SH-SY5Y (cell line): ENCODE data around the gene LMO2.

Experiments used
- GATA2 ChIP-seq: IDR thresholded peaks from 2 replicates; pipeline ENCODE4 v1.6.1; 2011; ENCODE audit warnings: mild to moderate bottlenecking, low read depth, low read length
- GATA3 ChIP-seq: IDR thresholded peaks from 2 replicates; pipeline ENCODE4 v1.6.1; 2011; ENCODE audit warnings: low read depth, mild to moderate bottlenecking, low read length, moderate library complexity

DNA sequence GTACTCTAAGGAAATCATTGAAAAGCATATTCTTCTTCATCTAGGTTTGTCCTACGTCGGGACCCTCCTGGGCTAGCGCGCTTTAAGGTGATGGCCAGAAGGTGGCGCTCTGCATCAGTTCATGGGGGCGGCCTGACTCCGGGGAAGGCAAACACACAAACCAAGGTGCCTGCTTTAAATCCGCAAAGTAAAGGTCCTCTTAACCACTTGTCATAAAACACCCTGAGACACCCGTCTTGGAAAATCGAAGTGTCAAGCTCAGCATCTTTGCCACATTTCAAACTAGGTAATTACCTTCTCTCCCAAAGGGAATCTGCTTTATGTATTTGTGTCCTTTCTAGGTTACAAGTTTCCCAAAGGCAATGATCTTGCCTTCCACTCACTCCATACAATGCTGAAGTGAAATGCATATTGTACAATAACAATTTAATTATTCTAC, 33.9 kb downstream of the LMO2 start:
- TF ChIP-seq GATA2 (no peak), GATA3 (no peak)
